DND-41 (cell line): ENCODE results near the gene VPS35L.
"Not testable (repeated sequence)": the region's sequence is repeated elsewhere in the genome, so short reads cannot be mapped to it uniquely, and the experiment has no call there.

ENCODE experiments used
- ATAC-seq: fragments of 200-7000 bp; cut with Tn5 transposase; 3 replicates; pipeline ENCODE4 v1.9.1; 2021; ENCODE audit warnings: low read depth; ENCODE audit not compliant: insufficient read depth
- DNase-seq: peaks from one replicate; pipeline ENCODE4 v3.0.0-alpha.2; 2020
- H2AFZ ChIP-seq: 2 replicates; pipeline ENCODE4 v1.6.0; 2012; ENCODE audit warnings: low read depth, low read length
- H3K27ac ChIP-seq: 2 replicates; pipeline ENCODE4 v1.5.1; 2012; ENCODE audit warnings: low read length, inconsistent platforms
- H3K27me3 ChIP-seq: fragments of 200-600 bp; sonication (generic); 2 replicates; pipeline ENCODE4 v1.6.0; 2012; ENCODE audit warnings: low read length, mild to moderate bottlenecking, inconsistent platforms; ENCODE audit not compliant: insufficient read depth, poor library complexity
- H3K36me3 ChIP-seq: 2 replicates; pipeline ENCODE4 v1.5.1; 2012; ENCODE audit warnings: low read length, inconsistent platforms; ENCODE audit not compliant: insufficient read depth
- H3K4me1 ChIP-seq: 2 replicates; pipeline ENCODE4 v1.5.1; 2012; ENCODE audit warnings: mild to moderate bottlenecking, low read length; ENCODE audit not compliant: insufficient read depth
- H3K4me2 ChIP-seq: 2 replicates; pipeline ENCODE4 v1.6.0; 2012; ENCODE audit warnings: mild to moderate bottlenecking, moderate library complexity, low read length, inconsistent platforms; ENCODE audit not compliant: insufficient read depth
- H3K4me3 ChIP-seq, 2 experiments: fragments of 200-600 bp in 1 of 2; shearing (Covaris generic) in 1 of 2; 2 replicates each; pipeline ENCODE4 v1.5.1; 2012 to 2016; ENCODE audit warnings: inconsistent platforms in 2 of 2, low read length in 2 of 2, mild to moderate bottlenecking in 2 of 2, low read depth in 1 of 2, moderate library complexity in 1 of 2
- H3K79me2 ChIP-seq: 2 replicates; pipeline ENCODE4 v1.6.0; 2012; ENCODE audit warnings: low read length, inconsistent platforms; ENCODE audit not compliant: insufficient read depth
- H3K9ac ChIP-seq: 2 replicates; pipeline ENCODE4 v1.6.0; 2012; ENCODE audit warnings: low read depth, mild to moderate bottlenecking, inconsistent platforms, low read length, moderate library complexity
- H3K9me3 ChIP-seq: 2 replicates; pipeline ENCODE4 v1.5.1; 2012; ENCODE audit warnings: low read length, moderate library complexity, mild to moderate bottlenecking, inconsistent platforms; ENCODE audit not compliant: insufficient read depth, severe bottlenecking
- H4K20me1 ChIP-seq: 2 replicates; pipeline ENCODE4 v1.6.0; 2012; ENCODE audit warnings: low read length; ENCODE audit not compliant: insufficient read depth
- CTCF ChIP-seq: IDR thresholded peaks from 2 replicates; pipeline ENCODE4 v1.5.1; 2012; ENCODE audit warnings: borderline replicate concordance, low read length, moderate library complexity, mild to moderate bottlenecking; ENCODE audit not compliant: poor library complexity, severe bottlenecking; ENCODE audit errors: extremely low read depth
- EZH2 ChIP-seq: IDR thresholded peaks from 3 replicates; pipeline ENCODE4 v1.6.1; 2012; ENCODE audit warnings: borderline replicate concordance, low read depth, mild to moderate bottlenecking, moderate library complexity, low read length, inconsistent platforms; ENCODE audit not compliant: severe bottlenecking

Gene VPS35L

GRCh38 chr16:19542138-19542821 lies 13.2 kb upstream of the VPS35L start:
- no peaks in the 10 kb centered on the region for H3K4me1 ChIP-seq
- H4K20me1 ChIP-seq, result no peaks in the 10 kb centered on the region
- H3K9me3 ChIP-seq, result no peaks in the 10 kb centered on the region
- H3K9ac ChIP-seq, result no peak overlapping the region
- H3K36me3 ChIP-seq, result peaks cover 89% of the 10 kb centered on the region
- no peak overlapping the region for H3K27ac ChIP-seq
- no peak overlapping the region for H3K4me2 ChIP-seq
- no peak for DNase-seq
- no peak overlapping the region for H3K4me3 ChIP-seq
- no peak overlapping the region for H2AFZ ChIP-seq
- peaks cover 5% of the 10 kb centered on the region; the same call in 1 of the 2 replicates for H3K79me2 ChIP-seq
- no peak for ATAC-seq
- TF ChIP-seq CTCF, result no peak
- no peak for TF ChIP-seq EZH2
- H3K27me3 ChIP-seq, result no peaks in the 10 kb centered on the region

DNA sequence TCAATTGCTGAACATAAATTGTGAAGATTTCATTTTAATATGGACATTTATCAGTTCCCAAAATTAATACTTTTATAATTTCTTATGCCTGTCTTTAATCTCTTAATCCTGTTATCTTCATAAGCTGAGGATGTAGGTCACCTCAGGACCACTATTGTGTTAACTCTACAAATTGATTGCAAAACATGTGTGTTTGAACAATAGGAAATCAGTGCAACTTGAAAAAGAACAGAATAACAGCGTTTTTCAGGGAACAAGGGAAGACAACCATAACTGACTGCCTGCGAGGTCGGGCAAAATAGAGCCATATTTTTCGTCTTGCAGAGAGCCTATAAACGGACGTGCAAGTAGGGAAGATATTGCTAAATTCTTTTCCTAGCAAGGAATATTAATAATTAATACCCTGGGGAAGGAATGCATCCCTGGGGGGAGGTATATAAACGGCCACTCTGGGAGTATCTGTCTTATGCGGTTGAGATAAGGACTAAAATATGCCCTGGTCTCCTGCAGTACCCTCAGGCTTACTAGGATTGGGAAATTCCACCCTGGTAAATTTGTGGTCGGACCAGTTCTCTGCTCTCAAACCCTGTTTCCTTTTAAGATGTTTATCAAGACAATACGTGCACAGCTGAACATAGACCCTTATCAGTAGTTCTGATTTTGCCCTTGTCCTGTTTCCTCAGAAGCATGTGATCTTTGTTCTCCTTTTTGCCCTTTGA lies 12.1 kb upstream of the VPS35L start:
- H3K9me3 ChIP-seq, H4K20me1 ChIP-seq, H3K9ac ChIP-seq, H3K4me2 ChIP-seq, H3K27me3 ChIP-seq, H3K4me3 ChIP-seq, H3K27ac ChIP-seq, ATAC-seq, H2AFZ ChIP-seq, H3K79me2 ChIP-seq, DNase-seq, H3K4me1 ChIP-seq: not testable (repeated sequence)
- peaks cover 91% of the 10 kb centered on the region for H3K36me3 ChIP-seq

DNA sequence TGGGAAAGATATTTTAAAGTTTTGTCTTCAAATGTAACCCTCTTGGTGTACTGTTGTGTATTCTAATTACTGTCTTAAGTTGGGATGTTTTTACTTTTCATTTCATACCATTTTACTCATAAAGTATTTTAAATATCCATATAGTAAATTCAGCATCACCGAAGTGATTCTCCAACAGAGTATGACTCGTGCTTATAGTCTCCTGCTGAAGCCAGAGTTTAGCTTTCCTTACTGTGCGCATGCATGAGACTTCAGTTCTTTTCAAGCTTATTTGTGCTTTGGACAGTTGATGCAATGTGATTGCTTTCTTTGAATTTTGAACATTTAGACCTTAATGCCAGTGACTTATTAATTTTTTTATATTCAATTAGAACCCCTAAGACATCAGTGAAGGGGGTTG lies 7.4 kb upstream of the VPS35L start:
- Histone ChIP-seq H3K36me3 (peaks cover 83% of the 10 kb centered on the region), H3K4me1 (no peaks in the 10 kb centered on the region), H3K79me2 (no peaks in the 10 kb centered on the region), H4K20me1 (no peaks in the 10 kb centered on the region), H3K27me3 (no peaks in the 10 kb centered on the region), H2AFZ (no peak overlapping the region), H3K4me2 (no peak overlapping the region), H3K9me3 (no peaks in the 10 kb centered on the region), H3K4me3 (no peak overlapping the region), H3K9ac (no peak overlapping the region), H3K27ac (no peak overlapping the region)
- DNase-seq, result no peak
- ATAC-seq, result no peak
- TF ChIP-seq EZH2 (no peak), CTCF (no peak)

- DNase-seq, result no peak
- Histone ChIP-seq H3K36me3 (peaks cover 68% of the 10 kb centered on the region), H4K20me1 (no peaks in the 10 kb centered on the region), H3K9ac (no peak overlapping the region), H3K79me2 (0 out of 2 replicates have a peak, but pooled peaks cover under 1% of the 10 kb centered on the region), H3K27ac (no peak overlapping the region), H3K4me2 (no peak overlapping the region), H2AFZ (no peak overlapping the region), H3K9me3 (no peaks in the 10 kb centered on the region), H3K27me3 (no peaks in the 10 kb centered on the region), H3K4me3 (no peak overlapping the region), H3K4me1 (peaks cover 13% of the 10 kb centered on the region)
- ATAC-seq, result no peak
- TF ChIP-seq EZH2 (no peak), CTCF (no peak)
These were observed 5.8 kb upstream of the VPS35L start for GRCh38 chr16:19549673-19550072.
